Measurements from ENCODE around the gene XRCC3.

DNA sequence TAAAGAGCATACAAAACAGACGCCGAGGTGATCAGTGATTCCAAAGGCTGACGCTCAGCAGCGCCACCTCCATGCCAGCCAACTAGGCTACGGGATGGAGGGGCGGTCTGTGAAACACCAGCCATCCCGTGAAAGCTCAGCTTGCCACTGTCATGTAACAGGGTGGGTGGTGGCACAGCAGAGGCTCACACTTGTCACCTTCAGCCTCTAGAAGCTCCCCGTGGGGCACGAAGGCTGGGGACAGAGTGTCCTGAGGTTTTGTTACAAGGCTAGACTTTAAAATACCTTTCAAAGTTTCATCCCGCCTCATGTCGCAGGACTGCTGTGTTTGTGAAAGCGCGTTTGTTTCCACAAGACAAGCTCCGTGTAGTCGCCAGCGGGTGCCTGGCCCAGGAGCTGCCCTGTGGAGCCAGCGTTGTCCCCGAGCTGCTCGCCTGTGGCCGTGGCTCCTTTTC lies 20.7 kb downstream of the XRCC3 start:
- TF ChIP-seq CTCF (IDR thresholded peaks at IDR 0.05) (no peak), POLR2A (IDR thresholded peaks at IDR 0.05) (no peak), POLR2AphosphoS5 (IDR thresholded peaks at IDR 0.05) (no peak)

Data from sigmoid colon (tissue), 4 donors.